Measurements from ENCODE around the gene BCL2. TPM values are rescaled to one million over a fixed set of nuclear protein-coding genes. Genes with fewer than 3 reads are reported as not detected.

Gene BCL2
- total RNA-seq, 1 donor from 2014 or later = 1.6 TPM

DNA sequence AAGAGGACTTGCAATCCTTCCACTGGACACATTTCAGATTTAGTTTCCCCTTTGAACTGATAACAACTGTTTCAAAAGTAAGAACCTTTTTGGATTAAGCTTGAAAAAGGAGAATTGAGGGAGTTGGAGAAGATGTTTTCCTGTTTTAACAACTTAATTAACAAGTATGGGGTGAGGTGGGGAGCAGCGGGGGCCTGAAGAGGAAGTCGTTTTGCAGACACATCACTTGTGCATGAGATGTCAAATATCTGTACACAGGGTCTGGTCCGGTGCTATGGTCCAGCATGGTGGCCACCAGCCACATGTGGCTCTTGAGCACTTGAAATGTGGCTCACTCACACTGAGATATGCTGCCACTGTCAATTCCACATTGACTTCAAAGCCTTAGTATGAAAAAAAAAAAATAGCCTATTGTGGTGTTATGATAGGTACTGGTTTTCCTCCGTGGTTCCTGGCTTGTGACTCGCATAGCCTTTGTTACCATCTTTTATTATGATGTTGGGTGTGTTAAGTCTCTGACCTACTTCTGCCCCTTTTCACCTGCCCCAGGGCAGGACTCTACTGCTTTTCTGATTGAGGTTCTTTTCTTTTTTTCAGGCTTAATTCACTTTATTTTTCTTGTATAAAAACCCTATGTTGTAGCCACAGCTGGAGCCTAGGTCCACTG is 205.5 kb downstream of the BCL2 start:
- no peak for DNase-seq (ENCODE audit: low read depth in 2 of 2)

GRCh38 chr18:63112706-63113105 is 206.9 kb downstream of the BCL2 start:
- no peak for DNase-seq (ENCODE audit: low read depth in 2 of 2)

- peak; percentile 12 to 61 for DNase-seq (ENCODE audit: low read depth in 2 of 2)
Observed at GRCh38 chr18:63111671-63112402, 207.7 kb downstream of the BCL2 start.

- DNase-seq (ENCODE audit: low read depth in 2 of 2) = no peak
Observed at GRCh38 chr18:63109802-63110201, 209.8 kb downstream of the BCL2 start.

DNA sequence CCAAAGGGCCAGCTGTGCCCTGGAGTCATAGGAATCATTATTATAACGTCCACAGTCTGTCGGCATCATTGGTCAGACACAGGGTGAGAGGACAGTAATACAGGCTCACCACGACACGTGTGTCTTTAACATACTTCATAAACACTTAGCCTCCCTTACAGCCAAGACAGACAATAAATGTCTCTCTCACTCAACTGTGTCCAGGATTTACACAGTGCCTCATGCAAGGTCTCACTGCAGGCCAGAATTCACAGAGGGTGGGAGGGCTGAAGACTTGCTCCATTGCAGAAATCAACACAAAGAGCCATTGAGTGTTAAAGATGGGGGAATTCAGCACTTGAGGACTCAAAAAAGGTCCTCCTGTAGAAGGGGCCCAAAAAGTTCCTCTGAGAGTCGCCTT is 210.5 kb downstream of the BCL2 start:
- no peak for DNase-seq (ENCODE audit: low read depth in 2 of 2)

- DNase-seq (ENCODE audit: low read depth in 2 of 2) = no peak
Observed at GRCh38 chr18:63107931-63108330, 211.6 kb downstream of the BCL2 start.

DNA sequence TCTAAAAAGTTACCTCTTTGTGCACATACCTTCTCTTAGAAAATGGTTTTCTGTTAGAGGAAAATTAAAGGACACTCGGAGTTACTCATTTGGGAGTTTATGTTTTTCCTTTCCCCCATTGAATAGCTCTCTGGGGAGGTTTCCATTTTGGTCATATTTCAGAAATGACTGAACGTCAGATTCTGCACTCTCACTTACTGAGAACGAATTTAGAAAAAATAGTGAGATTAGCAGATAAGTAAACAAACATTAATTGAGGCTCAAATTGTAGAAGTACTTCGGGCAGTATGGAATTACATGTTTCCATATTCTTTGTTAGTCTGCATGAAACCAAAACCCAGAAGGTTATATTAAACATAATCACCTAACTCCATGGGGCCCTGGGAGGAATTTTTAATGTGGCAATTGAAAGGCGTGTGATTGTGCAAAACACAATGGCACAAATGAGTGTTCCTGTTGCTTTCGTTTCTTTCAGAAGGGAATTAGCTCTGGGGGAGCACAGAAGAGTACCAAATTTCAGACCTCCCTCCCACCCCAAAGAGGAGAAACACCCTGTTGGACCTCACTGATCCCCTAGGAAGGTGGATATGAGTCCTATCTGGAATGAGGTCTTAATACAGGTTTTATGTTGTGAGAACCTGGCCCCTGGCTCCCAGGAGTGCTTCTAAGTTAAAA is 212.3 kb downstream of the BCL2 start:
- DNase-seq (ENCODE audit: low read depth in 2 of 2) = no peak

DNA sequence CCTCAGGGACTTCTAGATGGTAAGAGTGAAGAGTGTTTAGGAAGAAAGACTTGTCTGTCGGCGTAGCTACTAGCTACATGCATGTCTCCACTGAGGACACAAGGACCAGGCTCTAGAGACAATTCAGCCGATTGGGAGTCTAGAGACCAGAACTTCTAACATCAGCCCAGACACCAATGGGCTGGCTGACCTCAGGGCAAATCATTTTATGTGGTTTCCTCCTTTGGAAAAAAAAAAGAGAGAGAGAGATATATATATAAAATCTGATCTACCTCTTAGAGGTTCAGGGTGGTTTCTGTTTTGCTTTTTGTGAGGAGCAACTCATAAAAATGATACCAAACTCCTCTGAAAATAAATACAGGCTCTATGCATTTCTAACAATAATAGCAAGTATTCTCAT is 212.8 kb downstream of the BCL2 start:
- no peak for DNase-seq (ENCODE audit: low read depth in 2 of 2)

DNA sequence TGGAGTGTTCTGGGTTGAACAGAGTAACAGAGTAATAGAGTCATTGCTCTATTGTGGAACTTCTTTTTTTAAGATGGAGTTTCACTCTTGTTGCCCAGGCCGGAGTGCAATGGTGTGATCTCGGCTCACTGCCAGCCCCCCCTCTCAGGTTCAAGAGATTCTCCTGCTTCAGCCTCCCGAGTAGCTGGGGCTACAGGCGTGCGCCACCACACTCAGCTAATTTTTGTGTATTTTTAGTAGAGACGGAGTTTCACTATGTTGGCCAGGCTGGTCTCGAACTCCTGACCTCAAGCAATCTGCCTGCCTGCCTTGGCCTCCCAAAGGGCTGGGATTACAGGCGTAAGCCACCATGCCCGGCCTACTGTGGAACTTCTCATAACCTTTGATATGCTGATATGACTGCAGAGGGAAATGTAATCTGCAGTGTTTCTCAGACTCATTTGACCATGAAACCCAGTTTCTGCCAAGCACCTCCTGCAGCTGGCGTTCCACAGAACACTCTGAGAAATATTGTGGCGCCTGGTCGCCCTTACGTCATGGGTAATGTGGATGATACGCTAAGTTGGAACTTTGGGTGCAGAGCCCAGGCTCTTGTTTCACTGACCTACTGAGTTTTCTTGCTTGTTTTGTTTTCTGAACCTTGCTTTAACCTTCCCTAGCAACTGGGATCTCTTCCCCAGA is 213.8 kb downstream of the BCL2 start:
- DNase-seq (ENCODE audit: low read depth in 2 of 2) = no peak

GRCh38 chr18:63104868-63105267 is 214.7 kb downstream of the BCL2 start:
- no peak for DNase-seq (ENCODE audit: low read depth in 2 of 2)

DNA sequence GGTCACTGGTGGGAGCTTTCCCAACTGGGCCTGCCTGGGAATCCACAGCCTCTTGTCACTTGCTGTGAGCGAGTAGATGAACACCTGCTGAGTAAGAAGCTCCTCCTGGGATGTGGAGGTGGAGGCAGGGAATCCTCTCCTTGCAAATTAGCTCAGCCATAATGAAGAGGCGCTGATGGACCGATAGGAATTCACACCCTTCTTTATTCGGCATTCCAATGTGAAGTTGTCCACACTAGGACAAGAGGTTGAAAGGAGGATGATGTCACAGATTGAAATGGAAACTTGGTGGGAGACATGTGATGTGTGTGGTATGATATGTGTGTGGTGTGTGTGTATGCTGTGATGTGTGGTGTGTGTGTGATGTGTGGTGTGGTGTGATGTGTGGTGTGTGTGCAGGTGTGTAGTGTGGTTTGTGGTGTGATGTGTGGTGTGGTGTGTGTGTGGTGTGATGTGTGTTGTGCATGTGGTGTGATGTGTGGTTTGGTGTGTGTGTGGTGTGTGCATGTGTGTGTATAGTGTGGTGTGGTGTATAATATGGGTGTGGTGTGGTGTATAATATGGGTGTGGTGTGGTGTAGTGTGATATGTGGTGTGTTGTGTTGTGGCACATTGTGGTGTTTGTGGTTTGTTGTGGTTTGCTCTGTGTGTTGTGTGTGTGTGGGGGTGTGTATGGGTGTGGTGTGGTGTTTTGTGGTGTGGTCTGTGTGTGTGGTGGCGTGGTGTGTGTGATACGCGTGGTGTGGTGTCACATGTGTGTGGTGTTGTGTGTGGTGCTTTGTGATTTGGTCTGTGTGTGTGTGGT is 216.4 kb downstream of the BCL2 start:
- DNase-seq (ENCODE audit: low read depth in 2 of 2) = no peak

DNA sequence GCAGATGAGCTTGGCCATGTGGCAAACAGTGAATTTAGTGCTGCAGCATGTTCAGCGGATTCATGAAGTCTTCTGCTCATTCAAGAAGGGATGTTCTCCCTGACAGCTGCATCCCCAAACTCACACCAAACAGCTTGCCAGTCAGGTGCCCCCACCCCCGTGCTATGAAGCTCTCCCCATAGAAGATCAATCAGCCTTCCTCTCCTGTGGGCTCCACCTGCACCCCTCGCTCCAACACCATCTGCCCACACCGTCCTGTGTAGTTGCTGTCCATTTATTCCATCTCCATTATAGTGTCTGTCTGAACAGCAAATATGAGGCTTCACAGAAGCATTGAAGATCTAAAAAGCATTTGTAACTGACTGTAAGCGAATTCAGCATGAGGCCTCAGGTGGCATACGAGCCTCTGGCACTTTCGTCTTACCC is 218.9 kb downstream of the BCL2 start:
- DNase-seq (ENCODE audit: low read depth in 2 of 2) = no peak

GRCh38 chr18:63099848-63100629 is 219.5 kb downstream of the BCL2 start:
- DNase-seq (ENCODE audit: low read depth in 2 of 2) = no peak

- no peak for DNase-seq (ENCODE audit: low read depth in 2 of 2)
Observed at GRCh38 chr18:63099091-63099840, 220.3 kb downstream of the BCL2 start.

DNA sequence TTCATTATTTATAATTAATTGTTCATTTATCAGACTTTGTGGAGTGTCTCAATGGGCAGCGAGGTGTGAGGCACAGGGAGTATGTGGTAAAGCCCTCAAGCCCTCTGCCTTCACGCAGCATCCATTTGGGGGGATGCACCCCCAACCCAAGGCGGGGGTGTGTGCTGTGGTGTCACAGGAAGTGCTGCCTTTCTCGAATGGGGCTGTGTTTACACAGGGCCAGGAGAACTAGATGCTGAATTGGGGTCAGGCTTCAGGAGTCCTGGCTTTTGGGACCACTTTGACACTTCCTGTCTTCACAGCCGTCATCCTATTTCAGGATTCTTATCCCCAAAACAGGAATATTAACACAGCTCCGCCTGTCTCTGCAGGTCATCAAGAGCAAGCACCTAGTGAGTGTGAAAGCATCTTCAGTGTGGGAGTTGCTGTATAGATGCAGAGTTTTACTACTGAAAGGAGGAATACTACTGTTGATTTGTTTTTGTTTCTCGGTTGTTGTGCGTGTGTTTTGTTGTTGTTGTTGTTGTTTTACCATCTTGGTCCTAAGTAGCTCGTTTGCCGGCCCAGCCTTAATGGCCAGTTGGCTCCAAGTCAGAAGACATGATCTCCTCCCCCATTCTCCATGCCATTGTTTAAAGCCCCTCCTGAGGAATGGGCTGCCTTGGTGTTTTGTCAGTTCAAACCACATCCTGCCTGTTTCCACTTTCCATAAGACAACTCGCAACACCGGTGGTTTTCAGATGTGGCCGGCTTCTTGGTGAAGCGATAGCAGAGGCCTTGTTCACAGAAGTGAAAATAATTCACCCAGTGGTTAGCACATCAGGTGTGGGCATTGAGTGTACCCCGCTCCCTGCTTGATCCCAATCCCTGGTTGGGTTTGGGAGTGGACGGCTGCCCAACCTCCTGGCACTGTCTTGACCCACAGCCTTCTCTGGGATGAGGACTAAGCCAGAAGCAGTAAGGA is 221.3 kb downstream of the BCL2 start:
- DNase-seq (ENCODE audit: low read depth in 2 of 2) = no peak

GRCh38 chr18:63097178-63097577 is 222.4 kb downstream of the BCL2 start:
- no peak for DNase-seq (ENCODE audit: low read depth in 2 of 2)

DNA sequence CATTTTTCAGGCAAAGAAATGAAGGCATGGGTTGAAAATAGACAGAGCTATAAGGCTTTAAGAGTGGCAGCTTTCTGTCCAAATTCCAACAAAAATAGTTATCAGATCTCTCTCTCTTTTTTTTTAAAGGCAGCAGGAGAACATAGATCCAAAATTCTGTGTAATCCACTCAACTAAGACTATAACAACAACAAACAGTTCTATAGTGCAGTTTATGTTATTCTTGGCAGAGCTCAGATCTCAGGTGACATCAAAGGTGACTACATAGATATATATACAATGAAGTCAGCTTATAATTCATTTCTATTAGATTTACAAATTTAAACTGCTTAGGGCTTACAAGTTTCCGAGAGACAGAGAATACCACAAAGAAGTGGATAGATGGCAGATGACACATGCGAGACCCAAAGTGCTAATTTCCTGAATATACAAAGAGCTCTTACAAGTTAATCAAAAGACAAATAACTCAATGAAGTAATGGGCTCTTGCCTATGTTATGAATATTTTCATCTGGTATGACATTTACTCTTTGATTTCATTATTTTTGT is 223.2 kb downstream of the BCL2 start:
- DNase-seq (ENCODE audit: low read depth in 2 of 2) = no peak

- DNase-seq (ENCODE audit: low read depth in 2 of 2) = no peak
Observed at GRCh38 chr18:63095768-63096167, 223.8 kb downstream of the BCL2 start.
